ENCODE measurements around the gene SPEM3.

Gene SPEM3

GRCh38 chr17:7403043-7403726 is 25.5 kb upstream of the SPEM3 start:
- no peak for DNase-seq
- in situ Hi-C loops (cut with HindIII; ENCODE audit: low pct_ligation_motif_present, low pct_unique_long_range_greater_than_20kb, low sequenced_read_pairs): no loop called here

DNA sequence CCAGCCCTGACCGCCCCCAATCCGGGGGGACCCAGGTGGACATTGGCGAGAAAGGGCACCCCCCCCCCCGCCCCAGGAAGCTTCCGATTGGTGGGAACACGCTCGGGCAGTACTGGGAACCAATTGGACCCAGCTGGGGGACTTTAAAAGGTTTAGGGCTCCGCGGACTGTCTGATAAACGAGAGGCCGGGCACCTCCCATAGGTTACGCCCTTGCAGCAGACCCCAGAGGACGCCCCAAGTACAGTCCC is 25.0 kb upstream of the SPEM3 start:
- no peak for DNase-seq
- in situ Hi-C loops (cut with HindIII; ENCODE audit: low pct_ligation_motif_present, low pct_unique_long_range_greater_than_20kb, low sequenced_read_pairs): no loop called here

GRCh38 chr17:7403977-7404736 is 24.5 kb upstream of the SPEM3 start, which contains the start of gene TMEM256:
TMEM256 (minus strand) TSS chr17:7404097; CDS start chr17:7404084, 13 bp downstream.
- in situ Hi-C loops (cut with HindIII; ENCODE audit: low pct_ligation_motif_present, low pct_unique_long_range_greater_than_20kb, low sequenced_read_pairs): no loop called here
- peak; percentile 100 for DNase-seq

- peak; percentile 45 for DNase-seq
- in situ Hi-C loops (cut with HindIII; ENCODE audit: low pct_ligation_motif_present, low pct_unique_long_range_greater_than_20kb, low sequenced_read_pairs): no loop called here
Measured at GRCh38 chr17:7404737-7405349, 23.8 kb upstream of the SPEM3 start.

- DNase-seq: no peak
- in situ Hi-C loops (cut with HindIII; ENCODE audit: low pct_ligation_motif_present, low pct_unique_long_range_greater_than_20kb, low sequenced_read_pairs): no loop called here
Measured at GRCh38 chr17:7405350-7406234, 23.1 kb upstream of the SPEM3 start.

DNA sequence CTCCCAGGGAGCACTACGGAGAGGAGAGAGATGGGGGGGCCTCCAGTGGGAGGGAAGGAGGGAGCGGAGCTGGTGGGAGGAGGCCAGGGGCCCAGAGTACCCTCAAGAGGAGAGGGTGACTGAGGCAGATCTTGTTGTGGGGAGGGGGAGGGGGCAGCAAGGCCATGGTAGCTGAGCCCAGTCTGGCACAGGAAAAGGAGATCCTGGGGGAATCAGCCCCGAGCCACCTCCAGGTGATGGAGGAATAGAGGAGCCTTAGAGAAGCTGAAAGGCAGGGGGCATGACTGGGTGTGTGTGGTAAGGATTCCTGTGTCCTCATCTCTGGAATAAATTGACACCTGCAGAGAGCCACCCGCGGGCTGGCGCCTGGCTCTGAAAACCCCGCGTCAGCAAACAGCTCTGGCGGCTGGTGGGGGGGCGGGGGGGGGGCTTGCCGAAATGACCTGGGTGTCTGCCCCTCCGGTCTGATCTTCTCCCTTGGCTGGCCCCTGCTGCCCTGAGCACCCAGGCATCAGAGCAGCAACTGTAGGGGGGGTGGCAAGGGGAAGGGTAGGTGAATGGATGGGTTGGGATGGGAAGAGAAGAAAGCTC is 22.3 kb upstream of the SPEM3 start:
- in situ Hi-C loops (cut with HindIII; ENCODE audit: low pct_ligation_motif_present, low pct_unique_long_range_greater_than_20kb, low sequenced_read_pairs): no loop called here
- no peak for DNase-seq

- in situ Hi-C loops (cut with HindIII; ENCODE audit: low pct_ligation_motif_present, low pct_unique_long_range_greater_than_20kb, low sequenced_read_pairs): no loop called here
- no peak for DNase-seq
Measured at GRCh38 chr17:7407082-7407481, 21.6 kb upstream of the SPEM3 start.

DNA sequence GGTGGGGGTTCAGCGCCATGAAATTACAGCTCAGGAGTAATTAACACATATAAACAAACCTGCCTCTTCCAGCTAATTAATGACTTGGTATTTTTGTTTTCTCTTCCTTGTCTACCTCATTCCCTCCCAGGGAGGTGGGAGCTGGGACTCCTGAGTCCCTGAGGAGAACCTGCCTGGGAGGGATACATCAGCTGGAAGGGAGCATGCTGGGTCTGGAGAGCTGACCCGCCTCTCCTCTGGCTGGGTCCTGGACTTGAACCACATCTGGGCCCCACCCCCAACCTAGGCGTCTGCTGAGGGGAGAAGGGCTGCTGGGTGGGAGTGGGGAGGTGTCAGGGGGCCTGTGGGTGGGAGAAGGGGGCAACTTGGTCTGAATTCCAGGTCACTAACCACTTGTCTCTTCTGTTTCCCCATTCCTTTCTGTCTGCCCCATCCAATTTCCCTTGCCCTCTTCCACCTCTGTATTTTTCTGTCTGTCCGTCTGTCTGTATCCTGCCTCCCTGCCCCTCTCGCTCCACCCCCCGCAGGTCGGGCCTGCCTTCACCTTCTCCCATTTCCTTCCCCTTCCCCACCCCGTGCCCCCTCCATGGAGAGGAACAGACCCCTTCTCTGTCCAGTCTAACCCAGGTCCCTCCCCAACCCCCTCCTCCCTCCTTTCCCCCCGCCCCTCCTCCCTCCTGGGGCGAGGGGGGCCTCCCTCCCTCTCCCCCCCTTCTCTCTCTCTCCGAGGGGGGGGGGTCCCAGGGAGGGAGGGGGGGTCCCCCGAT is 21.0 kb upstream of the SPEM3 start, which contains the start of gene NLGN2:
NLGN2 (plus strand) TSS at position 361 of the 767 bp plus-strand sequence. CDS start 411 bp downstream, outside the sequence.
- DNase-seq: no peak
- in situ Hi-C loops (cut with HindIII; ENCODE audit: low pct_ligation_motif_present, low pct_unique_long_range_greater_than_20kb, low sequenced_read_pairs): no loop called here

GRCh38 chr17:7408252-7408727 is 20.4 kb upstream of the SPEM3 start:
- DNase-seq: no peak
- in situ Hi-C loops (cut with HindIII; ENCODE audit: low pct_ligation_motif_present, low pct_unique_long_range_greater_than_20kb, low sequenced_read_pairs): no loop called here

DNA sequence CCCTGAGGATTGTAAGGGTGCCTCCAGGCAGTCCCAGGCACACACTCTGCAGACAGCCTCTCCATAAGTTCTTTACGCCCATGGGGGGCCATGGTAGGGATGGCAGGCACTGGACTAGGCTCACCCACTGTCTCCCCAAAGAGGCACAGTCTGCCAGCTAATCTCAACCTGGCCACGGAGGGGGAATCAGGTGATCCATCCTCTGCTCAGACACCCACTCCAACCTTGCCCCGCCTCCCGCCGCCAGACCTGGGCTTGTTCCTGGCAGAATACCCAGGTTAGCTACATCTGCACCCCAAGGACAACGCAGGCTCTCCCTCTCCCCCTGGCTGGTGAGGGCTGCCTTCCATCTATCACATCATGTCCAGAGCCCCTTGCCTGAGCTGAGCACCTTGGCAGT is 19.8 kb upstream of the SPEM3 start:
- in situ Hi-C loops (cut with HindIII; ENCODE audit: low pct_ligation_motif_present, low pct_unique_long_range_greater_than_20kb, low sequenced_read_pairs): no loop called here

DNA sequence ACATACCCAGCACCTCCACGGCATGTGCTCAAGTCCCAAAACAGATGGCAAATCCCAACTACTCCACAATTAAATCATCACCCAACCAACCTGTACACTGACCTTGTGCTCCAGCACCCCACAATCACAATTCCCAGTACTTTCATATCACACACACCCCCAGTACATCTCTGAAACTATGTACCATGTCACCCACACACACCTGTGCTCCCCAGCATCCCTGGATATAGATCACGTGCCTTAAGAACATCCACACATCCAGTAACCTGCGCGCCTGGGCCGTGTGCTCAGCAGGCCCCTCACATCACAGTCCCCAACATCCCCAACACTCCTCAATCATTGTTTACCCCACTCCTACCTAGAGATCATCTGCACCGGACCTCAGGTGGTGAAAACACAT is 18.9 kb upstream of the SPEM3 start:
- no peak for DNase-seq
- in situ Hi-C loops (cut with HindIII; ENCODE audit: low pct_ligation_motif_present, low pct_unique_long_range_greater_than_20kb, low sequenced_read_pairs): no loop called here

More for the DNA sequence above, 19.8 kb upstream of the SPEM3 start:
- DNase-seq: no peak

DNA sequence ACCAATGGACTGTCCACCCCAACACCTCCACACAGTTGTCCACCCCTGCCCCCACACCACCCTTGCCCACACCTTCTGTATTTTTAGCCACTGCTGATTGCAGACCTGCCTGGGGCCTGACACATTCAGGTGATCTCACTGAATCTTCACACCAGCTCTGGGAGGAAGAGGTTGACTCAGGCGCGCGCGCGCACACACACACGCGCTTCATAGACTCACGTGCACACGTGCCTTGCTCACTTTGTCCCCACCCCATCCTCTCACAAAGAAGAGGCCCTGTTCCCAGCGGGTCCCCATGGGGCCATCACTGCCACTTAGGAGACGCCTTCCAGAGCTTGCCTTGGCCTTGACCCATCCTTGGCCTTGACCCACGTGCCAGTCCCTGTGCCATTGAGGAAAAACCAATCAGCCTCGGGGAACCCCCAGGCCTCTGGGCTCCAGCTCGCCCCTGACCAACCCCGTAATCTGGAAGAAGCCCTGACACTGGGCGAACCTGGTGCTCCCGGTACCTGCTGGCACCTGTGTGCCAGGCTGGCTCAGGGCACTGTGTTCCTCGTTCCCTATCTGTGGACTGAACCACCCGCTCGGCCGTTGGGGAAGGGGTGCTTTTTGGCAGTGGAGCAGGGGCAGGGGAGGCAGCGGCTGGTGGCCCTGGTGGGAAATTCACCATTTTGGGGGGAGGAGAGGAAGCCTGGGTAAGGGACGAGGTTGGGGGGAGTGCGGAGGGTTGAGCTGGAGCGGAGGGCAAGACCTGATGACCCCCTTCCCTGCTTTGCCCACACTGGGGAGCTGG is 17.8 kb upstream of the SPEM3 start:
- in situ Hi-C loops (cut with HindIII; ENCODE audit: low pct_ligation_motif_present, low pct_unique_long_range_greater_than_20kb, low sequenced_read_pairs): no loop called here

DNA sequence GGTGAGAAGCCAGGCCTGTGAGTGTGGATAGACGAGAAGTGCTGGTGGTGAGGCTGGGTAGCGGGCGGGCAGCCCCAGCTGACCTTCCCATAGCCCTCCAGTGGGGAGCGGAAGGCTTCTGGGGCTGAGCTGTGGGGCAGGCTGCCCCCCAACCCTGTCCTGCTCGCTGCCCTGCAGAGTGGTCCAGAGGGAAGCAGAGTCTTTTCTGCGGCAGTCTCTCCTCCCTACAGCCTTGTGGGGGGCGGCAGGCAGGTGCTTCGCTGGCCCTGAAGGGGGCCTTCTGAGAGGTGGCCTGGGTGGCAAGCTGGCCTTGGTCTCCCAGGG is 17.3 kb upstream of the SPEM3 start:
- in situ Hi-C loops (cut with HindIII; ENCODE audit: low pct_ligation_motif_present, low pct_unique_long_range_greater_than_20kb, low sequenced_read_pairs): no loop called here

More for the DNA sequence above, 17.8 kb upstream of the SPEM3 start:
- no peak for DNase-seq

GRCh38 chr17:7413346-7413985 is 15.2 kb upstream of the SPEM3 start:
- no peak for DNase-seq
- in situ Hi-C loops (cut with HindIII; ENCODE audit: low pct_ligation_motif_present, low pct_unique_long_range_greater_than_20kb, low sequenced_read_pairs): no loop called here

More for the DNA sequence above, 17.3 kb upstream of the SPEM3 start:
- no peak for DNase-seq

GRCh38 chr17:7414837-7415236 is 13.8 kb upstream of the SPEM3 start:
- DNase-seq: no peak
- in situ Hi-C loops (cut with HindIII; ENCODE audit: low pct_ligation_motif_present, low pct_unique_long_range_greater_than_20kb, low sequenced_read_pairs): no loop called here

DNA sequence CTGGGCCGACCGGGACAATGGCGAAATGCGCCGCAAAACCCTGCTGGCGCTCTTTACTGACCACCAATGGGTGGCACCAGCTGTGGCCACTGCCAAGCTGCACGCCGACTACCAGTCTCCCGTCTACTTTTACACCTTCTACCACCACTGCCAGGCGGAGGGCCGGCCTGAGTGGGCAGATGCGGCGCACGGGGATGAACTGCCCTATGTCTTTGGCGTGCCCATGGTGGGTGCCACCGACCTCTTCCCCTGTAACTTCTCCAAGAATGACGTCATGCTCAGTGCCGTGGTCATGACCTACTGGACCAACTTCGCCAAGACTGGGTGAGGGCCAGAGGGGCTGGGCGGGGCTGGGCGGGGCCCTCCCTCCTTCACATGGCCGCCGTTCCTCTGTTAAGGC is 12.9 kb upstream of the SPEM3 start:
- in situ Hi-C loops (cut with HindIII; ENCODE audit: low pct_ligation_motif_present, low pct_unique_long_range_greater_than_20kb, low sequenced_read_pairs): no loop called here

GRCh38 chr17:7416323-7416722 is 12.3 kb upstream of the SPEM3 start:
- in situ Hi-C loops (cut with HindIII; ENCODE audit: low pct_ligation_motif_present, low pct_unique_long_range_greater_than_20kb, low sequenced_read_pairs): no loop called here
- DNase-seq: no peak

More for the DNA sequence above, 12.9 kb upstream of the SPEM3 start:
- DNase-seq: no peak

All from ACHN (cell line).